H1 (cell line): ENCODE measurements around the gene CD38. TPM values are rescaled to one million over a fixed set of nuclear protein-coding genes. Genes with fewer than 3 reads are reported as not detected.

ENCODE experiments used
- HDAC6 ChIP-seq: IDR thresholded peaks from one replicate; pipeline ENCODE4 v1.7.1; 2012; ENCODE audit warnings: low read depth, mild to moderate bottlenecking, inconsistent platforms, low read length, moderate library complexity
- KDM4A ChIP-seq: IDR thresholded peaks from one replicate; pipeline ENCODE4 v1.7.1; 2012; ENCODE audit warnings: low read depth, mild to moderate bottlenecking, moderate library complexity, low read length, inconsistent platforms; ENCODE audit not compliant: severe bottlenecking
- RFX5 ChIP-seq: IDR thresholded peaks from 2 replicates; pipeline ENCODE4 v1.6.1; 2011; ENCODE audit warnings: low read depth, low read length, improper control_type of control experiment, borderline replicate concordance
- SP4 ChIP-seq: IDR thresholded peaks from 2 replicates; pipeline ENCODE4 v1.6.1; 2012; ENCODE audit warnings: low read length, inconsistent platforms
- polyA plus RNA-seq, 7 experiments: library from polyadenylated mRNA; depleted of rRNA in 3 of 7; stranded (reverse) in 5 of 7; unstranded in 2 of 7; fragments of >200 nt in 5 of 7; fragments of 200-250 nt in 2 of 7; gene quantifications; 1 replicate in 5 of 7; 2 replicates in 1 of 7; 4 replicates in 1 of 7; pipeline versions ENCODE4 v1.2.1 to v1.2.3, GENCODE V29; 2011 to 2013; ENCODE audit warnings: missing spikeins in 2 of 7, mixed read lengths in 2 of 7
- total RNA-seq: library from RNA; stranded (reverse); fragmentation: NEBNext Ultra II Directional; extraction: Animal tissue kit (Norgen Biotek cat#: 25700); gene quantifications from 2 replicates; pipeline ENCODE4 v1.2.1, GENCODE V29; 2021
- TF ChIP-seq, protein P1 (sequence below): fragments of 300-600 bp; sonication (generic); IDR thresholded peaks from 2 replicates; pipeline ENCODE4 v1.7.1; 2012; ENCODE audit warnings: low read length, moderate library complexity, mild to moderate bottlenecking, inconsistent platforms; ENCODE audit not compliant: insufficient replicate concordance

CD38 gene
- total and polyA plus RNA-seq, 2 of the 8 experiments (the other 6 are each of a cell fraction or from before 2014, with no cell fraction given) = 0.14 to 0.24 TPM

DNA sequence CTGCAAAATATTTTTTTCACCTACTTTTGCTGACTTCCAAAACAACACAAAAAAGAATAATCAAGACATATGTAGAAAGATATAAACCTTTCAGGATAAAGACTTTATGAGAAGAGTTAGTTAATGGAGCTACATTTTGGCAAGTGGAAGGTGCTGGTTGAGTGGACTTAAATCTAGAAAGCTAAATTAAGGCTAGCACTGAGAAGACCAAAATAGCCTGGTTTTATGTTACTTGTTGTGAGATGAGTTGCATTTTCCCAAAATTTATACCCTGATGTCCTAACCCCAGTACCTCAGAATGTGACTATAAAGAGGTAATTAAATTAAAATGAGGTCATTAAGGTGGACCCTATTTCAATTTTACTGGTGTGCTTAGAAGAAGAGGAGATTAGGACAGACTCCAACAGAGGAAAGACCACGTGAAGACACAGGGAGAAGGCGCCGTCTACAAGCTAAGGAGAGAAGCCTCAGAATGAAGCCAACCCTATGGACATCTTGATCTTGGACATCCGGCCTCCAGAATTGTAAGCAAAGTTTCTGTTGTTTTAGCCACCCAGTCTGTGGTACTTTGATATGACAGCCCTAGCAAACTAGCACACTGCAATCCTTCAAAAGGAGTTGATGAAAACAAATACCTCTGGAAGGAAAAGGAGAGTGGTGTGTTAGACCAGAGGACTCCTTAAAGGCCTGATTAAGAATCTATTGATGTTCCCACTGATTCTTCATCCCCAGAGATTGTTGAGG lies 93.0 kb downstream of the CD38 start (continued):
- TF ChIP-seq, protein P1, sequence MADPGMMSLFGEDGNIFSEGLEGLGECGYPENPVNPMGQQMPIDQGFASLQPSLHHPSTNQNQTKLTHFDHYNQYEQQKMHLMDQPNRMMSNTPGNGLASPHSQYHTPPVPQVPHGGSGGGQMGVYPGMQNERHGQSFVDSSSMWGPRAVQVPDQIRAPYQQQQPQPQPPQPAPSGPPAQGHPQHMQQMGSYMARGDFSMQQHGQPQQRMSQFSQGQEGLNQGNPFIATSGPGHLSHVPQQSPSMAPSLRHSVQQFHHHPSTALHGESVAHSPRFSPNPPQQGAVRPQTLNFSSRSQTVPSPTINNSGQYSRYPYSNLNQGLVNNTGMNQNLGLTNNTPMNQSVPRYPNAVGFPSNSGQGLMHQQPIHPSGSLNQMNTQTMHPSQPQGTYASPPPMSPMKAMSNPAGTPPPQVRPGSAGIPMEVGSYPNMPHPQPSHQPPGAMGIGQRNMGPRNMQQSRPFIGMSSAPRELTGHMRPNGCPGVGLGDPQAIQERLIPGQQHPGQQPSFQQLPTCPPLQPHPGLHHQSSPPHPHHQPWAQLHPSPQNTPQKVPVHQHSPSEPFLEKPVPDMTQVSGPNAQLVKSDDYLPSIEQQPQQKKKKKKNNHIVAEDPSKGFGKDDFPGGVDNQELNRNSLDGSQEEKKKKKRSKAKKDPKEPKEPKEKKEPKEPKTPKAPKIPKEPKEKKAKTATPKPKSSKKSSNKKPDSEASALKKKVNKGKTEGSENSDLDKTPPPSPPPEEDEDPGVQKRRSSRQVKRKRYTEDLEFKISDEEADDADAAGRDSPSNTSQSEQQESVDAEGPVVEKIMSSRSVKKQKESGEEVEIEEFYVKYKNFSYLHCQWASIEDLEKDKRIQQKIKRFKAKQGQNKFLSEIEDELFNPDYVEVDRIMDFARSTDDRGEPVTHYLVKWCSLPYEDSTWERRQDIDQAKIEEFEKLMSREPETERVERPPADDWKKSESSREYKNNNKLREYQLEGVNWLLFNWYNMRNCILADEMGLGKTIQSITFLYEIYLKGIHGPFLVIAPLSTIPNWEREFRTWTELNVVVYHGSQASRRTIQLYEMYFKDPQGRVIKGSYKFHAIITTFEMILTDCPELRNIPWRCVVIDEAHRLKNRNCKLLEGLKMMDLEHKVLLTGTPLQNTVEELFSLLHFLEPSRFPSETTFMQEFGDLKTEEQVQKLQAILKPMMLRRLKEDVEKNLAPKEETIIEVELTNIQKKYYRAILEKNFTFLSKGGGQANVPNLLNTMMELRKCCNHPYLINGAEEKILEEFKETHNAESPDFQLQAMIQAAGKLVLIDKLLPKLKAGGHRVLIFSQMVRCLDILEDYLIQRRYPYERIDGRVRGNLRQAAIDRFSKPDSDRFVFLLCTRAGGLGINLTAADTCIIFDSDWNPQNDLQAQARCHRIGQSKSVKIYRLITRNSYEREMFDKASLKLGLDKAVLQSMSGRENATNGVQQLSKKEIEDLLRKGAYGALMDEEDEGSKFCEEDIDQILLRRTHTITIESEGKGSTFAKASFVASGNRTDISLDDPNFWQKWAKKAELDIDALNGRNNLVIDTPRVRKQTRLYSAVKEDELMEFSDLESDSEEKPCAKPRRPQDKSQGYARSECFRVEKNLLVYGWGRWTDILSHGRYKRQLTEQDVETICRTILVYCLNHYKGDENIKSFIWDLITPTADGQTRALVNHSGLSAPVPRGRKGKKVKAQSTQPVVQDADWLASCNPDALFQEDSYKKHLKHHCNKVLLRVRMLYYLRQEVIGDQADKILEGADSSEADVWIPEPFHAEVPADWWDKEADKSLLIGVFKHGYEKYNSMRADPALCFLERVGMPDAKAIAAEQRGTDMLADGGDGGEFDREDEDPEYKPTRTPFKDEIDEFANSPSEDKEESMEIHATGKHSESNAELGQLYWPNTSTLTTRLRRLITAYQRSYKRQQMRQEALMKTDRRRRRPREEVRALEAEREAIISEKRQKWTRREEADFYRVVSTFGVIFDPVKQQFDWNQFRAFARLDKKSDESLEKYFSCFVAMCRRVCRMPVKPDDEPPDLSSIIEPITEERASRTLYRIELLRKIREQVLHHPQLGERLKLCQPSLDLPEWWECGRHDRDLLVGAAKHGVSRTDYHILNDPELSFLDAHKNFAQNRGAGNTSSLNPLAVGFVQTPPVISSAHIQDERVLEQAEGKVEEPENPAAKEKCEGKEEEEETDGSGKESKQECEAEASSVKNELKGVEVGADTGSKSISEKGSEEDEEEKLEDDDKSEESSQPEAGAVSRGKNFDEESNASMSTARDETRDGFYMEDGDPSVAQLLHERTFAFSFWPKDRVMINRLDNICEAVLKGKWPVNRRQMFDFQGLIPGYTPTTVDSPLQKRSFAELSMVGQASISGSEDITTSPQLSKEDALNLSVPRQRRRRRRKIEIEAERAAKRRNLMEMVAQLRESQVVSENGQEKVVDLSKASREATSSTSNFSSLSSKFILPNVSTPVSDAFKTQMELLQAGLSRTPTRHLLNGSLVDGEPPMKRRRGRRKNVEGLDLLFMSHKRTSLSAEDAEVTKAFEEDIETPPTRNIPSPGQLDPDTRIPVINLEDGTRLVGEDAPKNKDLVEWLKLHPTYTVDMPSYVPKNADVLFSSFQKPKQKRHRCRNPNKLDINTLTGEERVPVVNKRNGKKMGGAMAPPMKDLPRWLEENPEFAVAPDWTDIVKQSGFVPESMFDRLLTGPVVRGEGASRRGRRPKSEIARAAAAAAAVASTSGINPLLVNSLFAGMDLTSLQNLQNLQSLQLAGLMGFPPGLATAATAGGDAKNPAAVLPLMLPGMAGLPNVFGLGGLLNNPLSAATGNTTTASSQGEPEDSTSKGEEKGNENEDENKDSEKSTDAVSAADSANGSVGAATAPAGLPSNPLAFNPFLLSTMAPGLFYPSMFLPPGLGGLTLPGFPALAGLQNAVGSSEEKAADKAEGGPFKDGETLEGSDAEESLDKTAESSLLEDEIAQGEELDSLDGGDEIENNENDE = no peak
- no peak for TF ChIP-seq SP4
- TF ChIP-seq KDM4A = no peak
- TF ChIP-seq RFX5 = no peak
- TF ChIP-seq HDAC6 = no peak
